ENCODE data around the gene FRK. TPM values are rescaled to one million over a fixed set of nuclear protein-coding genes. Genes with fewer than 3 reads are reported as not detected.
"Not testable (repeated sequence)": the region's sequence is repeated elsewhere in the genome, so short reads cannot be mapped to it uniquely, and the experiment has no call there.

FRK gene
- total and polyA plus RNA-seq, 2 experiments from 2014 or later = 0.45 to 0.71 TPM

DNA sequence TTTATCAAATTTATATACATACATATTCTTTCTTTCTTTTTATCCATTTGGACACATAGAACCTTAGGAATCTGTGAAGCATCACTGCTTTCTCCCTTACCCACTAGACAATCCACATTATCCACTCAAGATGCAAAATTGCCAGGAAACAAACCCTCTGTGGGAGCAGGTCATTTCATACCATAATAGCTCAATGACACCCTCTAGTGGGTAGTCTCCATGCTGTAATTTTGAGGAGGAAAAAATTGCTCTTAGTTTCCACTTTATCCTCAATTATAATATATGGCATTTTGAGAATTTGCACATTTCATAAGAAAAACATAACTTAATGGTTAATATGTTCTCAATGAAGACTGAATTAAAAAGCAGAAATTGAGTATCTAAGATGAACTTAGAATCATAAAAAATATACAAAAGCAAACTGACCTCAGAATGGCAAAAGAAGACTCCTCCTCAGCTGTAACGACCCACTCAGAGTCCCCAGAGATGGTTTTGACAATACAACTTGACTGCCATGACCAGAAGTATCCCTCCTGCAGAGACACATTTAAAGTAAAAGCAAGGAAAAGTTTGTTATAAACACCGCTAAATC lies 164.1 kb downstream of the FRK start:
- H3K36me3 ChIP-seq = no peaks in the 10 kb centered on the region
- DNase-seq (ENCODE audit: low read depth in 1 of 2, low spot score in 1 of 2) = peak; percentile 49 to 57
- H3K4me1 ChIP-seq (ENCODE audit: low read depth) = no peaks in the 10 kb centered on the region
- no peaks in the 10 kb centered on the region for H3K9me3 ChIP-seq (ENCODE audit: low read depth)
- H3K4me3 ChIP-seq = no peak overlapping the region
- TF ChIP-seq, protein P1, sequence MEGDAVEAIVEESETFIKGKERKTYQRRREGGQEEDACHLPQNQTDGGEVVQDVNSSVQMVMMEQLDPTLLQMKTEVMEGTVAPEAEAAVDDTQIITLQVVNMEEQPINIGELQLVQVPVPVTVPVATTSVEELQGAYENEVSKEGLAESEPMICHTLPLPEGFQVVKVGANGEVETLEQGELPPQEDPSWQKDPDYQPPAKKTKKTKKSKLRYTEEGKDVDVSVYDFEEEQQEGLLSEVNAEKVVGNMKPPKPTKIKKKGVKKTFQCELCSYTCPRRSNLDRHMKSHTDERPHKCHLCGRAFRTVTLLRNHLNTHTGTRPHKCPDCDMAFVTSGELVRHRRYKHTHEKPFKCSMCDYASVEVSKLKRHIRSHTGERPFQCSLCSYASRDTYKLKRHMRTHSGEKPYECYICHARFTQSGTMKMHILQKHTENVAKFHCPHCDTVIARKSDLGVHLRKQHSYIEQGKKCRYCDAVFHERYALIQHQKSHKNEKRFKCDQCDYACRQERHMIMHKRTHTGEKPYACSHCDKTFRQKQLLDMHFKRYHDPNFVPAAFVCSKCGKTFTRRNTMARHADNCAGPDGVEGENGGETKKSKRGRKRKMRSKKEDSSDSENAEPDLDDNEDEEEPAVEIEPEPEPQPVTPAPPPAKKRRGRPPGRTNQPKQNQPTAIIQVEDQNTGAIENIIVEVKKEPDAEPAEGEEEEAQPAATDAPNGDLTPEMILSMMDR (IDR thresholded peaks at IDR 0.05; ENCODE audit: low read depth, low read length) = peak; percentile 83
- no peak overlapping the region for H3K27ac ChIP-seq
- H3K27me3 ChIP-seq = no peaks in the 10 kb centered on the region

DNA sequence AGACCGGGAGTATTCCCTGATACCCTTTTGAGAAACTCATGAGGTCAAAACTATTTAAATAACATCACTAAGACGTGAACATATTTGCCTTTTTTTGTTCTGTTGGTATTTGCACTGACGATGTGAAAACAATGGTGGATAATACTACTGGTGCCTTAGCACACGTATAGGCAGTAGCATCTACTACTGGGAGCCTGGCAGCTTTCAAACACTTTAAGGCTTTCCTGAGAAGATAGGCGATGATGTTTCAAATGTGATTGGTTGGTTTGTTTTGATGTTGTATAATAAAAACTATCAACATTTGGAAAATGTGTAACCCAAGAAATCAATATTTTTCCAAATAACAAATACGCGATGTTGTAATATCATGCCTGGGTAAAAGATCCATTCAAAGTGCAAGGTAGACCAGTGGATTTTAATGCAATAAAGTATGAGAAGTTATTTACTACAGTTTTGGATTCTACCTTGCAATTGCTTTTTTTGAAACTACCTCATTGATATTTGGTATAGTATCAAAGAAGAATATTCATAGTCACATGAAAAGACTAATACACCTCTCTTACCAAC lies 166.2 kb downstream of the FRK start:
- DNase-seq (ENCODE audit: low read depth in 1 of 2, low spot score in 1 of 2) = no peak
- Histone ChIP-seq H3K4me3 (no peak overlapping the region), H3K36me3 (no peaks in the 10 kb centered on the region), H3K9me3 (ENCODE audit: low read depth) (no peaks in the 10 kb centered on the region), H3K27ac (no peak overlapping the region), H3K4me1 (ENCODE audit: low read depth) (no peaks in the 10 kb centered on the region), H3K27me3 (no peaks in the 10 kb centered on the region)
- TF ChIP-seq, protein P1 (IDR thresholded peaks at IDR 0.05; ENCODE audit: low read depth, low read length) = no peak

DNA sequence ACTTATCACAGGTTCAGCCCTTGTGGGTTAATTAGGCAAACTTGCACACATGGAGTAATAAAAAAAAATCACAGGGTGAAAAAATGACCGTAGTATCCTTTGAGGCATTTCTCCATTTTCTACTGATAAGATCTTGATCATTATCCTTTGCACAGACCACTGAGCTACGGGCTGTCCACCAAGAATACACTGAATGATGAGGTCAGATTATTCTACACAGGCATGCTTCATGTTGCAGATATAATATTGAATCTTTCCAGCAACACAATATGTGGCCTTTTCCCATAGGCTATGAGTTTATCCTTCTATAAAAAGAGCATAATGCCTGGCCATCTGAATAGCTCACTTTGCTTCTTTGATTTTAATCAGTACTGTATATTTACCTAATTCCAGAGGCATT lies 168.9 kb downstream of the FRK start:
- Histone ChIP-seq H3K4me3 (no peak overlapping the region), H3K9me3 (ENCODE audit: low read depth) (no peaks in the 10 kb centered on the region), H3K36me3 (no peaks in the 10 kb centered on the region), H3K27ac (no peak overlapping the region), H3K27me3 (no peaks in the 10 kb centered on the region), H3K4me1 (ENCODE audit: low read depth) (peaks cover 4% of the 10 kb centered on the region)
- DNase-seq (ENCODE audit: low read depth in 1 of 2, low spot score in 1 of 2) = no peak
- TF ChIP-seq, protein P1 (IDR thresholded peaks at IDR 0.05; ENCODE audit: low read depth, low read length) = no peak

DNA sequence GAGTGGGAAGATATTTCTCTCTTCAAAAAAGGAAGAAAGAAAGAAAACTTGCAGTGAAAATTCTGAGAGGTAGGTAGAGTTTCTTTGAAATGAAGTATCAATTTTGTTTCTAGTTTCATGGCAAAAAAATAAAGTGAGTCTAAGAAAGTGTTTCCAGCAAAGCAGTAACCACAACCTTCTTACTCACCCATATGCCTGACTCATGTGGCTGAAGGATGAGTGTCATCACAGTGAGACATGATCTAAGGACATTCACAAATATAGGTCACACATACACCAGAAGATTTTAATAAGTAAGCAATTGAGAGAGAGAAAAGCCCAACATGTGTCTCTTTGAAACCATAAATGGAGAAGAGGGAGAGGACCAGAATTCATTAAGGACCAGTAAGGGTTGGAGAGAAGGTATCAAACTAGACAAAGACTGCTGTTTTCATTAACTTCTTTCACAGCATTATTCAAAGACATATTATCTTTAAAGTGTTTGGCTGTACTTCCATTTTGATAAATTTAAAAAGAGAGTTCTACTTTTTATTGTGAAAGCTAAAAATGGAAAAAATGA lies 169.5 kb downstream of the FRK start:
- H3K4me3 ChIP-seq = no peak overlapping the region
- H3K27me3 ChIP-seq = no peaks in the 10 kb centered on the region
- peak in 1 of 2 donors; percentile 13 for DNase-seq (ENCODE audit: low read depth in 1 of 2, low spot score in 1 of 2)
- no peaks in the 10 kb centered on the region for H3K36me3 ChIP-seq
- TF ChIP-seq, protein P1 (IDR thresholded peaks at IDR 0.05; ENCODE audit: low read depth, low read length) = no peak
- H3K9me3 ChIP-seq (ENCODE audit: low read depth) = no peaks in the 10 kb centered on the region
- H3K4me1 ChIP-seq (ENCODE audit: low read depth) = peaks cover 4% of the 10 kb centered on the region
- H3K27ac ChIP-seq = no peak overlapping the region

DNA sequence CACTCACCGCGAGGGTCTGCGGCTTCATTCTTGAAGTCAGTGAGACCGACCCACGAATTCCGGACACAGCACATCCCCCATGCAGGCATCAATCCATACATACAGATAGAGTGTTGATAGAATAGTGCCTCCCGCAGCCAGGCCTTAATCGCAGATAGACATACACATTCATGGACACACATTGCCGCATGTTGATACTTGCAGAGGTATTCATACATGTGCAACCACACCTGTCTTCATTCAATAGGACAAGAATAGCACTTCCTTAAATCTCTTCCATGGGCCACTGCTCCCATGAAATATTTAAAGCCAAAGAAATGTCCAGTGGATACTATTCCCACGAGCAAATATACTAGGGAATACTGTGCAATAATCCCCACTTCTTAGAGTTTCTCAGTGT lies 170.5 kb downstream of the FRK start:
- Histone ChIP-seq H3K27ac (no peak overlapping the region), H3K9me3 (ENCODE audit: low read depth) (no peaks in the 10 kb centered on the region), H3K4me3 (no peak overlapping the region), H3K36me3 (no peaks in the 10 kb centered on the region), H3K27me3 (no peaks in the 10 kb centered on the region), H3K4me1 (ENCODE audit: low read depth) (peaks cover 4% of the 10 kb centered on the region)
- TF ChIP-seq, protein P1 (IDR thresholded peaks at IDR 0.05; ENCODE audit: low read depth, low read length) = no peak
- DNase-seq (ENCODE audit: low read depth in 1 of 2, low spot score in 1 of 2) = no peak

DNA sequence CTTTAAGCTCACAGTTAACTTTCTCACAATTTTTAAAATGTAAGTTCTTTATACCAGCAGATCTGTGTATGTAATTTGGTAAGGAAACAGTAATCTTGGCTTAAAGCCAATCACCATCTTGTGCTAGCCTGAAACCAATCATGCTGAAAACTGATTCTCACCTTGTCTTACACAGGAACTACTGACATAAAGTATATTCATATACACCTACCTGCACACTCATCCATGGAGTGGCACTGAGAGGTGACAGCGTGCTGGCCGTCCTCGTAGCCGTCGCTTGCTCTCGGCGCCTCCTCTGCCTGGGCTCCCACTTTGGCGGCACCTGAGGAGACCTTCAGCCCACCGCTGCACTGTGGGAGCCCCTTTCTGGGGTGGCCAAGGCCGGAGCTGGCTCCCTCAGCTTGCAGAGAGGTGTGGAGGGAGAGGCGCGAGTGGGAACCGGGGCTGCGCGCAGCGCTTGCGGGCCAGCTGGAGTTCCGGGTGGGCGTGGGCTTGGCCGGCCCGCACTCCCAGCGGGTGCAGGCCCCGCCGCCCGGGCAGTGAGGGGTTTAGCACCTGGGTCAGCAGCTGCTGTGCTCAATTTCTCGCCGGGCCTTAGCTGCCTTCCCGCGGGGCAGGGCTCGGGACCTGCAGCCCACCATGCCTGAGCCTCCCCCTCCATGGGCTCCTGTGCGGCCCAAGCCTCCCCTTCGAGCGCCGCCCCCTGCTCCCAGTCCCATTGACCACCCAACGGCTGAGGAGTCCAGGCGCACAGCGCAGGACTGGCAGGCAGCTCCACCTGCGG lies 171.8 kb downstream of the FRK start:
- not testable (repeated sequence) for H3K36me3 ChIP-seq; DNase-seq (ENCODE audit: low read depth in 1 of 2, low spot score in 1 of 2); H3K4me3 ChIP-seq; H3K27ac ChIP-seq; H3K27me3 ChIP-seq; H3K9me3 ChIP-seq (ENCODE audit: low read depth); H3K4me1 ChIP-seq (ENCODE audit: low read depth)
